ENCODE measurements around the gene WNT11. TPM values are rescaled to one million over a fixed set of nuclear protein-coding genes. Genes with fewer than 3 reads are reported as not detected.

Gene WNT11
- polyA plus RNA-seq, 4 donors, result 2.1 to 7.3 (median 3.9) TPM

GRCh38 chr11:76210931-76211851 lies 4.9 kb upstream of the WNT11 start:
- Histone ChIP-seq H3K4me3 (ENCODE audit: low read depth in 1 of 3, low read length in 3 of 3) (peak overlapping the region in 2 of 3 donors; percentile 57 to 62), H3K27me3 (ENCODE audit: control insufficient read depth in 3 of 3, insufficient read depth in 3 of 3, low read length in 3 of 3) (peaks cover 0 to 67% (median 7%) of the 10 kb centered on the region in 3 donors), H3K9me3 (ENCODE audit: control insufficient read depth in 2 of 2, insufficient read depth in 1 of 2, low read depth in 1 of 2, low read length in 1 of 2) (peaks cover 0 to 3% of the 10 kb centered on the region in 2 donors), H3K4me1 (ENCODE audit: control insufficient read depth in 3 of 3, insufficient read depth in 2 of 3, low read depth in 1 of 3, low read length in 2 of 3) (peaks cover 0 to 35% (median 7%) of the 10 kb centered on the region in 3 donors), H3K36me3 (ENCODE audit: control insufficient read depth in 3 of 3, insufficient read depth in 2 of 3, low read depth in 1 of 3, low read length in 3 of 3) (no peaks in the 10 kb centered on the region), H3K27ac (ENCODE audit: low read depth in 1 of 3, low read length in 2 of 3) (no peak overlapping the region)
- WGBS, 3 donors, result 7 to 14% (median 13%) methylated on average over 35 of the region's 35 CpGs
- no peak for FAIRE-seq
- no peak for DNase-seq

- Histone ChIP-seq H3K36me3 (ENCODE audit: control insufficient read depth in 3 of 3, insufficient read depth in 2 of 3, low read depth in 1 of 3, low read length in 3 of 3) (no peaks in the 10 kb centered on the region), H3K4me1 (ENCODE audit: control insufficient read depth in 3 of 3, insufficient read depth in 2 of 3, low read depth in 1 of 3, low read length in 2 of 3) (peaks cover 0 to 44% (median 7%) of the 10 kb centered on the region in 3 donors), H3K4me3 (ENCODE audit: low read depth in 1 of 3, low read length in 3 of 3) (peak overlapping the region in 2 of 3 donors; percentile 57 to 62), H3K27ac (ENCODE audit: low read depth in 1 of 3, low read length in 2 of 3) (peak overlapping the region in 1 of 3 donors; percentile 47), H3K27me3 (ENCODE audit: control insufficient read depth in 3 of 3, insufficient read depth in 3 of 3, low read length in 3 of 3) (peaks cover 0 to 76% (median 9%) of the 10 kb centered on the region in 3 donors), H3K9me3 (ENCODE audit: control insufficient read depth in 2 of 2, insufficient read depth in 1 of 2, low read depth in 1 of 2, low read length in 1 of 2) (peaks cover 0 to 3% of the 10 kb centered on the region in 2 donors)
- FAIRE-seq (no peak), DNase-seq (peak; percentile 52 to 89)
- 1% methylated on average over 75 to 111 of the region's 111 CpGs for WGBS, 3 donors
Observed at GRCh38 chr11:76209973-76210930, 4.0 kb upstream of the WNT11 start.

GRCh38 chr11:76209375-76209972 lies 3.2 kb upstream of the WNT11 start:
- peaks cover 0 to 84% (median 14%) of the 10 kb centered on the region in 3 donors for H3K27me3 ChIP-seq (ENCODE audit: control insufficient read depth in 3 of 3, insufficient read depth in 3 of 3, low read length in 3 of 3)
- 0 to 1% (median 1%) methylated on average over 28 to 61 of the region's 61 CpGs for WGBS, 3 donors
- H3K9me3 ChIP-seq (ENCODE audit: control insufficient read depth in 2 of 2, insufficient read depth in 1 of 2, low read depth in 1 of 2, low read length in 1 of 2), result peaks cover 0 to 3% of the 10 kb centered on the region in 2 donors
- FAIRE-seq (no peak), DNase-seq (peak; percentile 49 to 77)
- peak overlapping the region; percentile 34 to 62 (median 57) for H3K4me3 ChIP-seq (ENCODE audit: low read depth in 1 of 3, low read length in 3 of 3)
- H3K27ac ChIP-seq (ENCODE audit: low read depth in 1 of 3, low read length in 2 of 3), result peak overlapping the region in 2 of 3 donors; percentile 47 to 56
- peaks cover 0 to 52% (median 7%) of the 10 kb centered on the region in 3 donors for H3K4me1 ChIP-seq (ENCODE audit: control insufficient read depth in 3 of 3, insufficient read depth in 2 of 3, low read depth in 1 of 3, low read length in 2 of 3)
- no peaks in the 10 kb centered on the region for H3K36me3 ChIP-seq (ENCODE audit: control insufficient read depth in 3 of 3, insufficient read depth in 2 of 3, low read depth in 1 of 3, low read length in 3 of 3)

DNA sequence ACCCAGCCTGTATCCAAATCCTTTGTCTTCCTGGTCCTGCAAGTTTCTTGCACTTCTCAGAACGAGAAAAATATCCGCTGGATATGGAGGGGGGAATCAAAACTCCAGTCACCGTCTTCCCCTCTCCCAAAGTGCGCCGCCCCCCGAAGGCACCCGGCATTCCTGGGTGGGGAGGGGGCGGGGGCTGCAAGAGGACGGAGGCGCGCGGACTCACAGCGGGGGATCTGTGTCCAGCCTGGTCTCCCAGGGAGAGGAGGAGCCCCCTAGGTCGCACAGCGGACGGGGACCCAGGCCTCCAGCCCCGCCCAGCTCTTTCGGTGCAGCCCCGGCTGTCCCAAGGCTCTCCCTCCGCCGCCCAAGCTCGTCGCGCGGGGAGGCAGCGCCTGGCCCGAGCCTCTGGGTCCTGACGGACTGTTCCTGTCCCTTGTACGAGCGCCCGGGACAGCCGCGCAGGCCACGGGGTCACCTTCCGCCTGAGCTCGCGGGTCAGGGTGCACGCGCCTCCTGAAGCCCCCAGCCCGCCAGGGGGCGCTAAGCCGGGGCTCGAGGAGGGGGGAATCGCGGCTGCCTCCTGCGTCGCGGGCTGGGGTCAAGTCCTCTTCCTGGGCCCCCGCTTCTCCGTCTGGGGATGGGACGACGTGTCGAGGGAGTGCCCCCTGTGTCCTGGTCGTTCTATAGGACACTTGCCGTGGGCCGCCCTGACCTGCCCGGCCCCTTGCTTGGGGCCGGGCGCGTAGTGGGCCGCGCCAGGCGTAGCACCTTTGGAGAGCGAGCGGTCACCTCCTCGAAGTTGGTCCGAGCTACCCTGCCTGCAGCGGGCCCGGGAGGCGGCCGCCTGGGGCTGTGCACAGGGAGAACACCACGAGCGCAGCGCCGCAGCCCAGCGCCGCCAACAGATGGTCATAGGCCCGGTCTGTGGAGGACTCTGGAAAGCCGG lies 2.4 kb upstream of the WNT11 start:
- peaks cover 0 to 3% of the 10 kb centered on the region in 2 donors for H3K9me3 ChIP-seq (ENCODE audit: control insufficient read depth in 2 of 2, insufficient read depth in 1 of 2, low read depth in 1 of 2, low read length in 1 of 2)

DNA sequence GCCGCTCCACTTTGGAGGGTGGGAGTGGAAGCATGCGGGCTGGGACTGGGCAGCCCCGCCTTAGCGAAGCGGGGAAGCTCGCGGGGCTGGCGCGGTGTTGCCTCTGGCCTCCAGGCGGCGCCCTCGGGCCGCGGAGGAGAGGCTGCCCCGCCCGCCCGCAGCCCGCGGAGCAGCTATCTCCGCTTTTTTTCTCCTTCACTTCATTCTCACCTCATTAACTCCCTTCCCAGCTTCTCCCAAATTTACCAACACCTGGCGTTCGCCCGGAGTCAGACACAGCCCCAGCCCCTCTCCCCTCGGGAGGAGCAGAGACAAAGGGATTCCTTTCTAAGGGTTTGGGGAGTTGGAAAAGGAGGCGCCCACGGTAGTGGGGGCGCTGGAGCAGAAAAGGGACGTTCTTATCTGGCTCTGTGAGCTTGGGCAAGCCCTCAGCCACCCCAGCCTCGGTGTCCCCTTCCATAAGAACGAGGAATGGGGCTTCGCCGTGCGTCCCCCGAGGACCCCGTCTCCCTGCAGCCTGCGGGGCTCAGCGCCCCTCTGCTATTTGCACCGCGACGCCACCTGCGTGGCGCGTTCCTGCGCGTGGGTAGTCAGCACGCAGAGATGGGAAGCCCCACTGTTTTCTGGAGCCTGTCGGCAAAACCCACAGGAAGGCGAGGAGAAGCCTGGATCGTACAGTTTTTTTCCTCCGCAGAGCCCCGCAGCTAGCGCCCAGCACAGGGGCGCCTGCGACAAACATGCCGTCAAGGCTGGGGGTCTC lies 1.5 kb upstream of the WNT11 start:
- Histone ChIP-seq H3K27me3 (ENCODE audit: control insufficient read depth in 3 of 3, insufficient read depth in 3 of 3, low read length in 3 of 3) (peaks cover 0 to 82% (median 14%) of the 10 kb centered on the region in 3 donors), H3K4me3 (ENCODE audit: low read depth in 1 of 3, low read length in 3 of 3) (peak overlapping the region; percentile 17 to 62 (median 57)), H3K4me1 (ENCODE audit: control insufficient read depth in 3 of 3, insufficient read depth in 2 of 3, low read depth in 1 of 3, low read length in 2 of 3) (peaks cover 0 to 56% (median 7%) of the 10 kb centered on the region in 3 donors), H3K27ac (ENCODE audit: low read depth in 1 of 3, low read length in 2 of 3) (peak overlapping the region in 1 of 3 donors; percentile 22), H3K36me3 (ENCODE audit: control insufficient read depth in 3 of 3, insufficient read depth in 2 of 3, low read depth in 1 of 3, low read length in 3 of 3) (no peaks in the 10 kb centered on the region), H3K9me3 (ENCODE audit: control insufficient read depth in 2 of 2, insufficient read depth in 1 of 2, low read depth in 1 of 2, low read length in 1 of 2) (peaks cover 0 to 3% of the 10 kb centered on the region in 2 donors)
- 1 to 2% (median 1%) methylated on average over 37 to 55 of the region's 55 CpGs for WGBS, 3 donors
- FAIRE-seq (no peak), DNase-seq (peak; percentile 77 to 91)

More for the DNA sequence above, 2.4 kb upstream of the WNT11 start:
- Histone ChIP-seq H3K4me3 (ENCODE audit: low read depth in 1 of 3, low read length in 3 of 3) (peak overlapping the region; percentile 34 to 62 (median 57)), H3K4me1 (ENCODE audit: control insufficient read depth in 3 of 3, insufficient read depth in 2 of 3, low read depth in 1 of 3, low read length in 2 of 3) (peaks cover 0 to 56% (median 7%) of the 10 kb centered on the region in 3 donors), H3K27ac (ENCODE audit: low read depth in 1 of 3, low read length in 2 of 3) (peak overlapping the region; percentile 28 to 56 (median 47)), H3K27me3 (ENCODE audit: control insufficient read depth in 3 of 3, insufficient read depth in 3 of 3, low read length in 3 of 3) (peaks cover 0 to 88% (median 14%) of the 10 kb centered on the region in 3 donors), H3K36me3 (ENCODE audit: control insufficient read depth in 3 of 3, insufficient read depth in 2 of 3, low read depth in 1 of 3, low read length in 3 of 3) (no peaks in the 10 kb centered on the region)
- DNase-seq, result peak; percentile 71 to 90
- no peak for FAIRE-seq
- WGBS, 3 donors, result 0 to 1% (median 1%) methylated on average over 46 to 79 of the region's 79 CpGs

GRCh38 chr11:76206077-76206326 lies 300 bp downstream of the WNT11 start:
- FAIRE-seq, result no peak
- H3K27ac ChIP-seq (ENCODE audit: low read depth in 1 of 3, low read length in 2 of 3), result peak overlapping the region in 1 of 3 donors; percentile 61
- H3K9me3 ChIP-seq (ENCODE audit: control insufficient read depth in 2 of 2, insufficient read depth in 1 of 2, low read depth in 1 of 2, low read length in 1 of 2), result peaks cover 0 to 3% of the 10 kb centered on the region in 2 donors
- peaks cover 0 to 51% (median 7%) of the 10 kb centered on the region in 3 donors for H3K4me1 ChIP-seq (ENCODE audit: control insufficient read depth in 3 of 3, insufficient read depth in 2 of 3, low read depth in 1 of 3, low read length in 2 of 3)
- peaks cover 0 to 8% (median 0%) of the 10 kb centered on the region in 3 donors for H3K36me3 ChIP-seq (ENCODE audit: control insufficient read depth in 3 of 3, insufficient read depth in 2 of 3, low read depth in 1 of 3, low read length in 3 of 3)
- H3K4me3 ChIP-seq (ENCODE audit: low read depth in 1 of 3, low read length in 3 of 3), result peak overlapping the region in 2 of 3 donors; percentile 33 to 62
- WGBS, 3 donors, result 1 to 10% (median 4%) methylated on average over 18 of the region's 18 CpGs
- DNase-seq, result no peak
- H3K27me3 ChIP-seq (ENCODE audit: control insufficient read depth in 3 of 3, insufficient read depth in 3 of 3, low read length in 3 of 3), result peaks cover 0 to 64% (median 7%) of the 10 kb centered on the region in 3 donors

Data from small intestine (tissue), 7 donors.